Smooth muscle cell (in vitro differentiated cells): ENCODE results near the gene C11orf68. TPM values are rescaled to one million over a fixed set of nuclear protein-coding genes. Genes with fewer than 3 reads are reported as not detected.

Experiments used
- DNase-seq: peaks from one replicate; lab custom pipeline; 2025; ENCODE audit not compliant: unreplicated experiment; lab: John Stamatoyannopoulos, UW
- H2AFZ ChIP-seq: fragments of 200-600 bp; sonication (generic); 2 replicates; pipeline ENCODE4 v1.6.0; 2016; ENCODE audit warnings: antibody characterized with exemption, low read depth, mild to moderate bottlenecking
- H3F3A ChIP-seq: fragments of 200-600 bp; sonication (generic); 2 replicates; pipeline ENCODE4 v1.6.0; 2017; ENCODE audit warnings: antibody characterized with exemption, low read depth
- H3K27ac ChIP-seq: fragments of 200-600 bp; sonication (generic); 2 replicates; pipeline ENCODE4 v1.5.1; 2016; ENCODE audit warnings: low read depth, mild to moderate bottlenecking
- H3K27me3 ChIP-seq: fragments of 200-600 bp; sonication (generic); 2 replicates; pipeline ENCODE4 v1.6.1; 2016; ENCODE audit warnings: low read depth, mild to moderate bottlenecking
- H3K36me3 ChIP-seq: fragments of 200-600 bp; sonication (generic); 2 replicates; pipeline ENCODE4 v1.5.1; 2016; ENCODE audit warnings: low read depth
- H3K4me1 ChIP-seq: fragments of 200-600 bp; sonication (generic); 2 replicates; pipeline ENCODE4 v1.5.1; 2016; ENCODE audit warnings: low read depth
- H3K4me2 ChIP-seq: fragments of 200-600 bp; sonication (generic); 2 replicates; pipeline ENCODE4 v1.6.0; 2016; ENCODE audit warnings: mild to moderate bottlenecking
- H3K4me3 ChIP-seq: fragments of 200-600 bp; sonication (generic); 2 replicates; pipeline ENCODE4 v1.5.1; 2016; ENCODE audit warnings: mild to moderate bottlenecking
- H3K79me2 ChIP-seq: fragments of 200-600 bp; sonication (generic); 2 replicates; pipeline ENCODE4 v1.6.0; 2016; ENCODE audit warnings: low read depth, mild to moderate bottlenecking
- H3K9ac ChIP-seq: fragments of 200-600 bp; sonication (generic); 2 replicates; pipeline ENCODE4 v1.6.0; 2016; ENCODE audit warnings: low read depth
- H3K9me3 ChIP-seq: fragments of 200-600 bp; sonication (generic); replicated peaks from 2 replicates; pipeline ENCODE4 v1.5.1; 2016; ENCODE audit warnings: low read depth
- H4K20me1 ChIP-seq: fragments of 200-600 bp; sonication (generic); 2 replicates; pipeline ENCODE4 v1.6.0; 2016; ENCODE audit warnings: low read depth
- CTCF ChIP-seq: fragments of 200-600 bp; sonication (generic); IDR thresholded peaks from 2 replicates; pipeline ENCODE4 v1.5.1; 2017; ENCODE audit warnings: borderline replicate concordance, mild to moderate bottlenecking, antibody characterized with exemption; ENCODE audit not compliant: insufficient read depth, poor library complexity, severe bottlenecking
- WGBS: methylation state at CpG from one replicate; pipeline ENCODE4 v1.1.7; 2016; ENCODE audit warnings: low lambda C conversion rate; 5-methylcytosine and 5-hydroxymethylcytosine counted together
- polyA plus RNA-seq: library from polyadenylated mRNA; unstranded; fragments of >200 nt; fragmentation: Nextera tagmentation; extraction: Ambion mirVana; gene quantifications from 2 replicates; pipeline ENCODE4 v1.2.1, GENCODE V29; 2016
- total RNA-seq: library from RNA; depleted of rRNA; stranded (reverse); fragments of >200 nt; gene quantifications from 2 replicates; pipeline ENCODE4 v1.2.3, GENCODE V29; 2014

The C11orf68 gene
- total and polyA plus RNA-seq, 2 experiments from 2014 or later = 41.2 to 99.5 TPM

- Histone ChIP-seq H2AFZ (no peak overlapping the region), H3K4me1 (peaks cover 5% of the 10 kb centered on the region), H3K9me3 (no peaks in the 10 kb centered on the region), H4K20me1 (no peaks in the 10 kb centered on the region), H3K4me3 (no peak overlapping the region), H3K27ac (no peak overlapping the region), H3K79me2 (no peaks in the 10 kb centered on the region), H3K4me2 (no peak overlapping the region), H3F3A (no peaks in the 10 kb centered on the region), H3K36me3 (no peaks in the 10 kb centered on the region), H3K27me3 (no peaks in the 10 kb centered on the region), H3K9ac (no peak overlapping the region)
- 89% methylated on average over 8 of the region's 8 CpGs for WGBS
- no peak for TF ChIP-seq CTCF
- no peak for DNase-seq
Measured at GRCh38 chr11:65944767-65945166, 25.9 kb upstream of the C11orf68 start.

DNA sequence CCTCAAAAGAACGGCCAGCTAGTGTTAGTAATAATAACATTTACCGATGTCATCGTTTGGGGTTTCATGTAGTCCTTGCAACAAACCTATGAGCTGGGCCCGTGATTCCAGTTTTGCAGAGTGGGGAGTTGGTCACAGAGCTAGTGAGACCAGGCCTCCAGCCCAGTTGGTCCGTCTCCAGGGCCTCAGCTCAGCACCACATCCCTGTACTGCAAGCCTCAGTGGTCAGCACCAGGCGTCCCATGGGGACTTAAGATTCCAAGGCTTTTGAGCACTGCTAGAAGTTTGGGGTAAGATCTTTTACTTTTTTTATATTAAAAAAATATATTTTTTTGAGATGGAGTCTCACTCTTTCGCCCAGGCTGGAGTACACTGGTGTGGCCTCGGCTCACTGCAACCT, 25.3 kb upstream of the C11orf68 start:
- no peaks in the 10 kb centered on the region for H4K20me1 ChIP-seq
- no peaks in the 10 kb centered on the region for H3K9me3 ChIP-seq
- no peaks in the 10 kb centered on the region for H3K27me3 ChIP-seq
- no peaks in the 10 kb centered on the region for H3F3A ChIP-seq
- no peak for DNase-seq
- no peak overlapping the region for H3K4me2 ChIP-seq
- no peak overlapping the region for H3K27ac ChIP-seq
- 94% methylated on average over 8 of the region's 8 CpGs for WGBS
- no peak overlapping the region for H3K4me3 ChIP-seq
- TF ChIP-seq CTCF = no peak
- H2AFZ ChIP-seq = no peak overlapping the region
- H3K79me2 ChIP-seq = no peaks in the 10 kb centered on the region
- no peaks in the 10 kb centered on the region for H3K36me3 ChIP-seq
- no peak overlapping the region for H3K9ac ChIP-seq
- peaks cover 5% of the 10 kb centered on the region for H3K4me1 ChIP-seq

DNA sequence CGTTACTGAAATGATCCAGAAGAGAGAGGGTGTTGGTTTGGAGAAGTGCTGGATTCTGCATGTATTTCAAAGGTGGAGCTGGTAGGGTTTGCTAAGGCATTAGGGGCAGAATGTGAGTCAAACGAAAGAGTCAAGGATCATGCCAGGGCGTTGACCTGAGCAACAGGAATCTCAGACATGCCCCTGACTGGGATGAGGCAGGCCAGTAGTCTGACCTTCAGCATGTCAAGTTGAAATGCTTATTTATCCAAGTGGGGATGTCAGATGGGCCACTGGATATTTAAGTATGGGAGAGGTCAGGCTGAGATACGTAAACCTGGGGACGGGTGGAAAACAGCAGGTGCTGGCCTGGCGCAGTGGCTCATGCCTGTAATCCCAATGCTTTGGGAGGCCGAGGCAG, 23.7 kb upstream of the C11orf68 start:
- H3F3A ChIP-seq = no peaks in the 10 kb centered on the region
- H3K4me3 ChIP-seq = no peak overlapping the region
- H2AFZ ChIP-seq = no peak overlapping the region
- DNase-seq = no peak
- H3K27me3 ChIP-seq = no peaks in the 10 kb centered on the region
- TF ChIP-seq CTCF = no peak
- 92% methylated on average over 7 of the region's 7 CpGs for WGBS
- H3K4me1 ChIP-seq = peaks cover 5% of the 10 kb centered on the region
- H4K20me1 ChIP-seq = no peaks in the 10 kb centered on the region
- H3K36me3 ChIP-seq = no peaks in the 10 kb centered on the region
- no peak overlapping the region for H3K27ac ChIP-seq
- no peak overlapping the region for H3K9ac ChIP-seq
- no peak overlapping the region for H3K4me2 ChIP-seq
- H3K9me3 ChIP-seq = no peaks in the 10 kb centered on the region
- no peaks in the 10 kb centered on the region for H3K79me2 ChIP-seq

DNA sequence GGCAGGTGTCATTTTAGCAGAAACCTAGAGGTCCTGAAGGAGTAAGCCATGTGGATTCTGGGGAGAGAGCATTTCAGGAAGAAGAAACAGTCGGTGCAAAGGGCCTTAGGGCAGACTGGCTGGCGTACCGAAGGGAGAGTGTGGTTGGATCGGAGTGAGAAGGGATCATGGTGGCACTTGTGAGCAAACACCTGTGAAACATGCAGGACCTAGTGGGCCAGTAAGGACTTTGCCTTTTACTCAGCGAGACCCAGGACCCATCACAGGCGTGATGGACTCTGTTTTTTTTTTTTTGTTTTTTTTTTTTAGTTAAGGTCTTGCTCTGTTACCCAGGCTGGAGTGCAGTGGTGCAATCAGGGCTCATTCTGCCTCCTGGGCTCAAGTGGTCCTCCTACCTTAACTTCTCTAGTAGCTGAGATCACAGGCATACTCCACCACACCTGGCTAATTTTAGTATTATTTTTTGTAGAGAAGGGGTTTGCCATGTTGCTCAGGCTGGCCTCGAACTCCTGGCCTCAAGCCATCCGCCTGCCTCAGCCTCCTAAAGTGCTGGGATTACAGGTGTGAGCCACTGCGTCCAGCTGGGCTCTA, 23.0 kb upstream of the C11orf68 start:
- H3K9ac ChIP-seq = no peak overlapping the region
- no peak overlapping the region for H3K4me3 ChIP-seq
- TF ChIP-seq CTCF = no peak
- H3K27me3 ChIP-seq = no peaks in the 10 kb centered on the region
- no peaks in the 10 kb centered on the region for H4K20me1 ChIP-seq
- H2AFZ ChIP-seq = no peak overlapping the region
- DNase-seq = no peak
- no peaks in the 10 kb centered on the region for H3F3A ChIP-seq
- peaks cover 5% of the 10 kb centered on the region for H3K4me1 ChIP-seq
- peak overlapping the region; percentile 79 for H3K27ac ChIP-seq
- 79% methylated on average over 9 of the region's 9 CpGs for WGBS
- no peaks in the 10 kb centered on the region for H3K36me3 ChIP-seq
- no peaks in the 10 kb centered on the region for H3K9me3 ChIP-seq
- H3K4me2 ChIP-seq = peak overlapping the region; percentile 10
- no peaks in the 10 kb centered on the region for H3K79me2 ChIP-seq
